K562 (cell line): ENCODE measurements around the gene CABP7. TPM values are rescaled to one million over a fixed set of nuclear protein-coding genes. Genes with fewer than 3 reads are reported as not detected.

Source experiments
- ATAC-seq: fragments of 200-7000 bp; cut with Tn5 transposase; 3 replicates; pipeline ENCODE4 v1.9.1; 2020; ENCODE audit warnings: moderate library complexity
- BruUV-seq: library from RNA; stranded (reverse); fragments of 400-500 nt; replicated peaks from 2 replicates; lab custom pipeline; 2021; lab: Mats Ljungman, UMichigan
- CTCF ChIA-PET: fragments of 300-600 bp; formaldehyde crosslinking; extraction: SDS; loops from one replicate; lab custom pipeline; 2021; ENCODE audit warnings: low intra/inter-chr PET ratio; lab: Yijun Ruan, JAX
- POLR2A ChIA-PET: fragments of 300-600, 350-650 bp; sonication (Branson Sonifier 250); formaldehyde crosslinking; extraction: SDS; loops from one replicate; lab custom pipeline; 2021; ENCODE audit warnings: antibody characterized with exemption, inconsistent platforms; lab: Yijun Ruan, JAX
- DNase-seq, 4 experiments: peaks; one replicate each; pipeline versions ENCODE4 v3.0.0 to v3.0.0-alpha.2; 2011 to 2018; ENCODE audit warnings: low spot score in 3 of 4, mixed read lengths in 3 of 4; ENCODE audit errors: extremely low read depth in 1 of 4
- FAIRE-seq: peaks from 2 replicates; lab custom pipeline; 2011; peaks lifted over from hg19 to GRCh38; lab: Jason Lieb, UNC
- H2AFZ ChIP-seq: 2 replicates; pipeline ENCODE4 v1.6.0; 2011; ENCODE audit warnings: low read depth, low read length, control low read depth, inconsistent platforms
- H3K27ac ChIP-seq: fragments of 200-600 bp; 3 replicates; pipeline ENCODE4 v1.8.0; 2011; ENCODE audit warnings: low read depth, mild to moderate bottlenecking, control low read depth, inconsistent platforms, low read length, moderate library complexity, mixed read lengths; ENCODE audit errors: extremely low read depth
- H3K27me3 ChIP-seq, 2 experiments: fragments of 300-600 bp in 1 of 2; 2 replicates in 1 of 2; 3 replicates in 1 of 2; pipeline versions ENCODE4 v1.6.0 to v1.8.0; 2011; ENCODE audit warnings: inconsistent platforms in 2 of 2, low read length in 2 of 2, mild to moderate bottlenecking in 1 of 2, mixed read lengths in 1 of 2, moderate library complexity in 1 of 2; ENCODE audit not compliant: control insufficient read depth in 2 of 2, insufficient read depth in 2 of 2
- H3K36me3 ChIP-seq: fragments of 300-600 bp; 3 replicates; pipeline ENCODE4 v1.8.0; 2011; ENCODE audit warnings: mild to moderate bottlenecking, low read length, inconsistent platforms; ENCODE audit not compliant: control insufficient read depth, insufficient read depth
- H3K4me1 ChIP-seq, 2 experiments: fragments of 200-600 bp in 1 of 2; replicated peaks in 1 of 2; 2 replicates in 1 of 2; 3 replicates in 1 of 2; pipeline versions ENCODE4 v1.5.1 to v1.8.0; 2011; ENCODE audit warnings: inconsistent platforms in 2 of 2, low read length in 2 of 2, mild to moderate bottlenecking in 1 of 2, mixed read lengths in 1 of 2, moderate library complexity in 1 of 2; ENCODE audit not compliant: control insufficient read depth in 2 of 2, insufficient read depth in 2 of 2
- H3K4me2 ChIP-seq: 2 replicates; pipeline ENCODE4 v1.6.1; 2011; ENCODE audit warnings: low read length, control low read depth, inconsistent platforms, mixed read lengths; ENCODE audit not compliant: insufficient read depth
- H3K4me3 ChIP-seq: fragments of 200-600 bp; sonication (generic), shearing (Covaris generic); 2 replicates; pipeline ENCODE4 v1.5.1; 2016; ENCODE audit warnings: control low read depth, inconsistent platforms
- H3K79me2 ChIP-seq: fragments of 200-600 bp; 3 replicates; pipeline ENCODE4 v1.8.0; 2011; ENCODE audit warnings: low read length, inconsistent platforms; ENCODE audit not compliant: control insufficient read depth, insufficient read depth
- H3K9ac ChIP-seq, 2 experiments: 2 replicates each; pipeline versions ENCODE4 v1.6.0 to v1.6.1; 2011; ENCODE audit warnings: low read depth in 2 of 2, low read length in 2 of 2, control low read depth in 1 of 2, inconsistent platforms in 1 of 2, mild to moderate bottlenecking in 1 of 2, mixed read lengths in 1 of 2; ENCODE audit not compliant: insufficient read depth in 1 of 2
- H3K9me1 ChIP-seq: one replicate; pipeline ENCODE4 v1.6.0; 2011; ENCODE audit warnings: inconsistent platforms, mild to moderate bottlenecking, low read length, moderate library complexity; ENCODE audit not compliant: control insufficient read depth, insufficient read depth
- H3K9me3 ChIP-seq: replicated peaks from 2 replicates; pipeline ENCODE4 v1.5.1; 2011; ENCODE audit warnings: low read depth, low read length, inconsistent platforms; ENCODE audit not compliant: control insufficient read depth, insufficient read depth
- H4K20me1 ChIP-seq: replicated peaks from 2 replicates; pipeline ENCODE4 v1.6.1; 2011; ENCODE audit warnings: low read length, inconsistent platforms, mixed read lengths; ENCODE audit not compliant: control insufficient read depth, insufficient read depth
- CBX2 ChIP-seq: fragments of 200-600 bp; sonication (generic); IDR thresholded peaks from one replicate; pipeline ENCODE4 v1.6.1; 2012; ENCODE audit warnings: mild to moderate bottlenecking, low read length, inconsistent platforms; ENCODE audit not compliant: insufficient read depth, poor library complexity, severe bottlenecking
- CBX5 ChIP-seq: IDR thresholded peaks from 2 replicates; pipeline ENCODE4 v1.6.1; 2014; ENCODE audit warnings: low read depth, borderline replicate concordance
- FOXM1 ChIP-seq, 2 experiments: fragments of 450-650 bp in 1 of 2; sonication (generic) in 1 of 2; formaldehyde crosslinking in 1 of 2; IDR thresholded peaks; 2 replicates each; pipeline versions ENCODE4 v1.6.1 to v1.9.0; 2017 to 2022; ENCODE audit warnings: low read depth in 2 of 2, mild to moderate bottlenecking in 2 of 2, missing genetic modification reagents in 1 of 2, moderate library complexity in 1 of 2
- GABPB2 ChIP-seq: fragments of 250-450 bp; sonication (Bioruptor Pico); conservative IDR thresholded peaks from 2 replicates; pipeline ENCODE4 v1.5.1; 2021; ENCODE audit warnings: mild to moderate bottlenecking
- HMG20A ChIP-seq: fragments of 450-650 bp; formaldehyde crosslinking; conservative IDR thresholded peaks from 2 replicates; pipeline ENCODE4 v1.4.0; 2020; ENCODE audit warnings: mild to moderate bottlenecking, mixed read lengths
- PHB ChIP-seq: fragments of 250-450 bp; sonication (Bioruptor Pico); IDR thresholded peaks from 2 replicates; pipeline ENCODE4 v1.5.0; 2021
- POLR3A ChIP-seq: IDR thresholded peaks from 2 replicates; pipeline ENCODE4 v1.6.1; 2011; ENCODE audit warnings: borderline replicate concordance, mild to moderate bottlenecking, moderate library complexity; ENCODE audit not compliant: insufficient read length, insufficient read depth; ENCODE audit errors: extremely low read depth
- ZNF239 ChIP-seq: fragments of 250-450 bp; sonication (Bioruptor Pico); IDR thresholded peaks from 2 replicates; pipeline ENCODE4 v1.4.0; 2020; ENCODE audit warnings: mild to moderate bottlenecking
- ZNF408 ChIP-seq: fragments of 250-450 bp; sonication (Bioruptor Pico); IDR thresholded peaks from 2 replicates; pipeline ENCODE4 v1.4.0; 2020; ENCODE audit warnings: low read depth, mild to moderate bottlenecking, moderate library complexity
- ZSCAN32 ChIP-seq: fragments of 450-650 bp; formaldehyde crosslinking; IDR thresholded peaks from 2 replicates; pipeline ENCODE4 v1.4.0; 2020; ENCODE audit warnings: mild to moderate bottlenecking, moderate library complexity
- WGBS: fragments of 100-300 bp; shearing (Covaris generic); methylation state at CpG from one replicate; pipeline ENCODE4 v1.1.6; 2016; ENCODE audit warnings: low coverage, mixed read lengths; ENCODE audit not compliant: insufficient coverage; ENCODE audit errors: missing lambda C conversion rate; 5-methylcytosine and 5-hydroxymethylcytosine counted together
- in situ Hi-C: fragments of 300-500 bp; cut with MboI; formaldehyde crosslinking; loops from 4 replicates; pipeline ENCODE4 v1.15.0; 2018; ENCODE audit warnings: inconsistent platforms, mixed read lengths
- intact Hi-C: fragments of 100-400 bp; cut with micrococcal nuclease; formaldehyde crosslinking; loops from 2 replicates; pipeline ENCODE4 v1.14.2; 2022
- polyA plus RNA-seq, 8 experiments: library from polyadenylated mRNA; depleted of rRNA in 4 of 8; stranded (reverse) in 5 of 8; unstranded in 3 of 8; fragments of >200 nt; fragmentation: Nextera tagmentation in 2 of 8; fragmentation: Illumina TruSeq in 1 of 8; extraction: Ambion mirVana in 2 of 8; extraction: Trizol in 1 of 8; gene quantifications; 2 replicates each; pipeline versions ENCODE4 v1.2.1 to v1.2.3, GENCODE V29; 2011 to 2014; ENCODE audit warnings: inconsistent platforms in 1 of 8, missing spikeins in 1 of 8
- total RNA-seq, 7 experiments: library from RNA; depleted of rRNA in 6 of 7; stranded (reverse); fragments of >200 nt in 6 of 7; fragmentation: Illumina TruSeq in 2 of 7; extraction: Trizol in 2 of 7; gene quantifications; 2 replicates each; pipeline versions ENCODE4 v1.2.1 to v1.2.3, GENCODE V29; 2011 to 2021; ENCODE audit warnings: low replicate concordance in 1 of 7
- TF ChIP-seq, protein P1 (sequence below): fragments of 450-650 bp; IDR thresholded peaks from 2 replicates; pipeline ENCODE4 v1.6.1; 2017; ENCODE audit warnings: mild to moderate bottlenecking, moderate library complexity

The CABP7 gene
- total and polyA plus RNA-seq, 9 of the 15 experiments (the other 6 are each of a cell fraction or from before 2014, with no cell fraction given) = not detected

DNA sequence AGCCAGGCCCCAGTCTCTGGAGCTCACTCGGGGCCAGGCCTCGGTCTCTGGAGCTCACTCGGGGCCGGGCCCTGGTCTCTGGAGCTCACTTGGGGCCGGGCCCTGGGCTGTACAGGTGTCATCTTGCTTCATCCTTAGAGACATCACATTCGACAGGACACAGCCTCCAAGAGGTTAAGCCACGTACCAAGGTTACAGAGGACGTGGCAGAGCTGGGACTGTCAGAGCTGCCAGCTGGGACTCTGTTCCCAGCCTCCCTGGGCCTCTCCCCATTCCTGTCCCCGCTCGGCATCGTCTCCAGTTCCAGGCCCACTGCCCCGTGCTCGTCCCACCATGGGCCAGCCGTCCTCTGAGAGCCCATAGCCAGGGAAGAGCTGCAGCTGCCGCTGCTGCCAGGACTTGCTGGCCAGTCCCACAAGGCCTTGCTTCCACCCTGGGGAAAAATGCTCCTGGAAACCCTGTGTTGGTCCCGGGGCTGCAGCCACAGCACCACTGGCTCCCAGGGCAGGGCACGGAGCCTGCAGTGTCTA lies 19.6 kb downstream of the CABP7 start (continued):
- TF ChIP-seq POLR3A = no peak
- TF ChIP-seq CBX5 = no peak
- TF ChIP-seq, protein P1, sequence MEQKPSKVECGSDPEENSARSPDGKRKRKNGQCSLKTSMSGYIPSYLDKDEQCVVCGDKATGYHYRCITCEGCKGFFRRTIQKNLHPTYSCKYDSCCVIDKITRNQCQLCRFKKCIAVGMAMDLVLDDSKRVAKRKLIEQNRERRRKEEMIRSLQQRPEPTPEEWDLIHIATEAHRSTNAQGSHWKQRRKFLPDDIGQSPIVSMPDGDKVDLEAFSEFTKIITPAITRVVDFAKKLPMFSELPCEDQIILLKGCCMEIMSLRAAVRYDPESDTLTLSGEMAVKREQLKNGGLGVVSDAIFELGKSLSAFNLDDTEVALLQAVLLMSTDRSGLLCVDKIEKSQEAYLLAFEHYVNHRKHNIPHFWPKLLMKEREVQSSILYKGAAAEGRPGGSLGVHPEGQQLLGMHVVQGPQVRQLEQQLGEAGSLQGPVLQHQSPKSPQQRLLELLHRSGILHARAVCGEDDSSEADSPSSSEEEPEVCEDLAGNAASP = no peak
- TF ChIP-seq PHB (CRISPR knock-in tag) = no peak
- no peak for TF ChIP-seq HMG20A
- no peak for TF ChIP-seq FOXM1 (IDR thresholded peaks at IDR 0.05; ENCODE audit: low read depth)
- no peak for TF ChIP-seq FOXM1 (CRISPR knock-in tag; IDR thresholded peaks at IDR 0.05; ENCODE audit: low read depth)
- no peak for TF ChIP-seq ZNF239
- no peak for TF ChIP-seq ZSCAN32 (CRISPR knock-in tag)

- Histone ChIP-seq H3K4me2 (no peak overlapping the region), H3K9me1 (no peaks in the 10 kb centered on the region), H3K79me2 (no peaks in the 10 kb centered on the region), H3K4me1 (peaks cover 0 to 7% of the 10 kb centered on the region in 2 experiments; a peak in 2 of 5 replicates), H2AFZ (no peak overlapping the region), H3K27ac (no peak overlapping the region), H3K9me3 (no peaks in the 10 kb centered on the region), H3K27me3 (no peaks in the 10 kb centered on the region), H3K9ac (no peak overlapping the region), H4K20me1 (no peaks in the 10 kb centered on the region), H3K4me3 (no peak overlapping the region), H3K36me3 (no peaks in the 10 kb centered on the region)
- ATAC-seq (no peak), DNase-seq (no peak), FAIRE-seq (no peak)
- BruUV-seq = no TSS peak
- in situ Hi-C loops (no loop called here), intact Hi-C loops (no loop called here)
- WGBS = 81% methylated on average over 3 of the region's 5 CpGs
- ChIA-PET POLR2A (interaction anchor here (1.0 kb wide), 1 partner anchor 9 kb away, joined by 3 read pairs; no protein-coding TSS in a partner anchor), CTCF (no interaction called here)
- TF ChIP-seq ZNF408 = no peak
- no peak for TF ChIP-seq CBX2
- no peak for TF ChIP-seq GABPB2 (CRISPR knock-in tag)
These were observed 20.4 kb downstream of the CABP7 start for GRCh38 chr22:29740216-29740615.
